H1 (cell line): Measurements from ENCODE around the gene GLS. TPM values are rescaled to one million over a fixed set of nuclear protein-coding genes. Genes with fewer than 3 reads are reported as not detected.
"Not testable (repeated sequence)": the region's sequence is repeated elsewhere in the genome, so short reads cannot be mapped to it uniquely, and the experiment has no call there.

ENCODE experiments used
- CTCF ChIA-PET: fragments of 300-600 bp; sonication (Branson Sonifier 250); formaldehyde crosslinking; loops from one replicate; lab custom pipeline; 2021; ENCODE audit not compliant: partially characterized antibody; lab: Charles Lee
- POLR2A ChIA-PET: fragments of 300-600 bp; sonication (Branson Sonifier 250); formaldehyde crosslinking; loops from one replicate; lab custom pipeline; 2021; ENCODE audit warnings: inconsistent platforms; ENCODE audit not compliant: partially characterized antibody; lab: Charles Lee
- DNase-seq, 2 experiments: peaks; one replicate each; pipeline versions ENCODE4 v3.0.0 to v3.0.0-alpha.2; 2010 to 2022; ENCODE audit warnings: low spot score in 2 of 2, low read depth in 1 of 2, mixed read lengths in 1 of 2
- FAIRE-seq: peaks from 2 replicates; lab custom pipeline; 2011; peaks lifted over from hg19 to GRCh38; lab: Jason Lieb, UNC
- H2AFZ ChIP-seq: 2 replicates; pipeline ENCODE4 v1.8.1; 2012; ENCODE audit warnings: low read length, inconsistent platforms
- H2AK5ac ChIP-seq: 2 replicates; pipeline ENCODE4 v1.6.1; 2013; ENCODE audit warnings: low read depth, low read length
- H2BK120ac ChIP-seq: replicated peaks from 2 replicates; pipeline ENCODE3; 2013; ENCODE audit warnings: low read depth, low read length, inconsistent platforms
- H2BK12ac ChIP-seq: 2 replicates; pipeline ENCODE4 v1.6.1; 2013; ENCODE audit warnings: low read depth, low read length
- H2BK15ac ChIP-seq: 2 replicates; pipeline ENCODE4 v1.6.1; 2013; ENCODE audit warnings: low read length
- H2BK20ac ChIP-seq: 2 replicates; pipeline ENCODE4 v1.6.1; 2013; ENCODE audit warnings: low read length
- H2BK5ac ChIP-seq: 2 replicates; pipeline ENCODE4 v1.6.1; 2013; ENCODE audit warnings: low read depth, low read length
- H3K14ac ChIP-seq: 2 replicates; pipeline ENCODE4 v1.6.1; 2013; ENCODE audit warnings: inconsistent platforms; ENCODE audit not compliant: insufficient read length
- H3K18ac ChIP-seq: 2 replicates; pipeline ENCODE4 v1.6.1; 2013; ENCODE audit warnings: low read length; ENCODE audit errors: extremely low read depth
- H3K23ac ChIP-seq: 2 replicates; pipeline ENCODE4 v1.6.1; 2013; ENCODE audit warnings: inconsistent platforms; ENCODE audit not compliant: insufficient read length
- H3K23me2 ChIP-seq: 2 replicates; pipeline ENCODE4 v1.6.1; 2013; ENCODE audit warnings: low read depth, low read length
- H3K27ac ChIP-seq: 2 replicates; pipeline ENCODE4 v1.6.1; 2011; ENCODE audit warnings: low read depth, low read length, inconsistent platforms
- H3K27me3 ChIP-seq, 4 experiments: replicated peaks in 1 of 4; 1 replicate in 1 of 4; 2 replicates in 3 of 4; pipeline versions ENCODE4 v1.6.1 to v1.8.1; 2011 to 2013; ENCODE audit warnings: low read length in 3 of 4, mild to moderate bottlenecking in 3 of 4, inconsistent platforms in 2 of 4, mixed read lengths in 2 of 4, moderate library complexity in 1 of 4; ENCODE audit not compliant: control insufficient read depth in 3 of 4, insufficient read depth in 3 of 4; ENCODE audit errors: extremely low read depth in 1 of 4
- H3K36me3 ChIP-seq, 4 experiments: 2 replicates each; pipeline versions ENCODE4 v1.6.1 to v1.8.1; 2011 to 2013; ENCODE audit warnings: mild to moderate bottlenecking in 4 of 4, low read length in 3 of 4, moderate library complexity in 2 of 4, control low read depth in 1 of 4, inconsistent platforms in 1 of 4; ENCODE audit not compliant: insufficient read depth in 4 of 4, control insufficient read depth in 2 of 4
- H3K4ac ChIP-seq: replicated peaks from 2 replicates; pipeline ENCODE3; 2013; ENCODE audit warnings: low read length, low read depth, mixed read lengths, inconsistent platforms; ENCODE audit not compliant: insufficient read length
- H3K4me1 ChIP-seq, 4 experiments: replicated peaks in 1 of 4; 1 replicate in 1 of 4; 2 replicates in 3 of 4; pipeline versions ENCODE4 v1.6.1 to v1.8.1; 2011 to 2013; ENCODE audit warnings: low read length in 3 of 4, inconsistent platforms in 2 of 4, mixed read lengths in 1 of 4; ENCODE audit not compliant: insufficient read depth in 4 of 4, control insufficient read depth in 3 of 4
- H3K4me2 ChIP-seq, 2 experiments: 2 replicates each; pipeline versions ENCODE4 v1.6.1 to v1.8.1; 2011 to 2013; ENCODE audit warnings: low read depth in 2 of 2, low read length in 2 of 2, control low read depth in 1 of 2, inconsistent platforms in 1 of 2, mild to moderate bottlenecking in 1 of 2; ENCODE audit not compliant: insufficient read depth in 1 of 2
- H3K4me3 ChIP-seq, 4 experiments: fragments of 200-600, 300-600 bp in 1 of 4; sonication (generic), shearing (Covaris generic), sonication (Bioruptor Twin) in 1 of 4; 2 replicates each; pipeline versions ENCODE4 v1.5.1 to v1.8.1; 2011 to 2016; ENCODE audit warnings: low read length in 4 of 4, low read depth in 3 of 4, control low read depth in 2 of 4, inconsistent platforms in 2 of 4, mild to moderate bottlenecking in 2 of 4, mixed read lengths in 1 of 4, moderate library complexity in 1 of 4; ENCODE audit not compliant: insufficient read depth in 2 of 4; ENCODE audit errors: extremely low read depth in 1 of 4
- H3K56ac ChIP-seq: replicated peaks from 2 replicates; pipeline ENCODE3; 2013; ENCODE audit warnings: low read depth, mild to moderate bottlenecking, mixed read lengths, low read length, inconsistent platforms; ENCODE audit not compliant: insufficient read length
- H3K79me1 ChIP-seq: 2 replicates; pipeline ENCODE4 v1.6.1; 2013; ENCODE audit warnings: low read depth, low read length, control low read depth
- H3K79me2 ChIP-seq, 2 experiments: 2 replicates each; pipeline versions ENCODE4 v1.6.1 to v1.8.1; 2012 to 2013; ENCODE audit warnings: low read length in 2 of 2, mild to moderate bottlenecking in 2 of 2, inconsistent platforms in 1 of 2; ENCODE audit not compliant: insufficient read depth in 2 of 2, control insufficient read depth in 1 of 2
- H3K9ac ChIP-seq, 4 experiments: replicated peaks in 1 of 4; 1 replicate in 1 of 4; 2 replicates in 3 of 4; pipeline versions ENCODE4 v1.6.1 to v1.8.1; 2011 to 2013; ENCODE audit warnings: low read depth in 3 of 4, low read length in 3 of 4, control low read depth in 2 of 4, mild to moderate bottlenecking in 2 of 4, moderate library complexity in 2 of 4, inconsistent platforms in 1 of 4; ENCODE audit errors: extremely low read depth in 1 of 4
- H3K9me3 ChIP-seq, 2 experiments: 2 replicates each; pipeline versions ENCODE4 v1.6.1 to v1.8.1; 2012 to 2013; ENCODE audit warnings: mild to moderate bottlenecking in 2 of 2, moderate library complexity in 2 of 2, control low read depth in 1 of 2, inconsistent platforms in 1 of 2, low read depth in 1 of 2, low read length in 1 of 2, mixed read lengths in 1 of 2; ENCODE audit not compliant: insufficient read depth in 2 of 2
- H4K20me1 ChIP-seq, 2 experiments: replicated peaks in 1 of 2; 2 replicates each; pipeline versions ENCODE3 to v1.8.1; 2011 to 2013; ENCODE audit warnings: inconsistent platforms in 2 of 2, low read length in 2 of 2, mild to moderate bottlenecking in 1 of 2; ENCODE audit not compliant: insufficient read depth in 2 of 2, control insufficient read depth in 1 of 2
- H4K5ac ChIP-seq: 2 replicates; pipeline ENCODE4 v1.6.1; 2013; ENCODE audit warnings: low read length, low read depth, mixed read lengths, inconsistent platforms; ENCODE audit not compliant: insufficient read length
- H4K8ac ChIP-seq: 2 replicates; pipeline ENCODE4 v1.8.0; 2013; ENCODE audit warnings: mild to moderate bottlenecking, moderate library complexity, low read length, inconsistent platforms; ENCODE audit not compliant: insufficient read depth; ENCODE audit errors: extremely low read depth
- H4K91ac ChIP-seq: replicated peaks from 2 replicates; pipeline ENCODE3; 2013; ENCODE audit warnings: low read length, mixed read lengths, inconsistent platforms; ENCODE audit not compliant: insufficient read length
- WGBS, 2 experiments: shearing (Covaris generic) in 1 of 2; methylation state at CpG; one replicate each; pipeline versions ENCODE4 v1.1.6 to v1.1.7; 2013 to 2015; ENCODE audit warnings: low lambda C conversion rate in 2 of 2, mixed read lengths in 2 of 2, inconsistent platforms in 1 of 2, low coverage in 1 of 2, missing lambda C conversion rate in 1 of 2; ENCODE audit not compliant: insufficient replicate concordance in 2 of 2, insufficient coverage in 1 of 2, insufficient read length in 1 of 2; ENCODE audit errors: extremely low coverage in 1 of 2, missing lambda C conversion rate in 1 of 2; 5-methylcytosine and 5-hydroxymethylcytosine counted together
- polyA plus RNA-seq, 7 experiments: library from polyadenylated mRNA; depleted of rRNA in 3 of 7; stranded (reverse) in 5 of 7; unstranded in 2 of 7; fragments of >200 nt in 5 of 7; fragments of 200-250 nt in 2 of 7; gene quantifications; 1 replicate in 5 of 7; 2 replicates in 1 of 7; 4 replicates in 1 of 7; pipeline versions ENCODE4 v1.2.1 to v1.2.3, GENCODE V29; 2011 to 2013; ENCODE audit warnings: missing spikeins in 2 of 7, mixed read lengths in 2 of 7
- total RNA-seq: library from RNA; stranded (reverse); fragmentation: NEBNext Ultra II Directional; extraction: Animal tissue kit (Norgen Biotek cat#: 25700); gene quantifications from 2 replicates; pipeline ENCODE4 v1.2.1, GENCODE V29; 2021

Gene GLS
- total and polyA plus RNA-seq, 2 of the 8 experiments (the other 6 are each of a cell fraction or from before 2014, with no cell fraction given): 15.7 to 89.8 TPM

- H2BK5ac ChIP-seq, H3K4ac ChIP-seq, H3K79me2 ChIP-seq, CTCF ChIA-PET, H3K9ac ChIP-seq, H3K56ac ChIP-seq, H3K9me3 ChIP-seq, H3K23ac ChIP-seq, H2BK15ac ChIP-seq, H3K27me3 ChIP-seq, H3K14ac ChIP-seq, H3K4me2 ChIP-seq, H3K18ac ChIP-seq, H2BK120ac ChIP-seq, H3K27ac ChIP-seq, H4K5ac ChIP-seq, DNase-seq, H2BK20ac ChIP-seq, H3K36me3 ChIP-seq, H3K4me3 ChIP-seq, H4K8ac ChIP-seq, H4K91ac ChIP-seq, H3K23me2 ChIP-seq, H3K4me1 ChIP-seq, H2AK5ac ChIP-seq, H2BK12ac ChIP-seq, H3K79me1 ChIP-seq, H2AFZ ChIP-seq, FAIRE-seq, H4K20me1 ChIP-seq: not testable (repeated sequence)
- WGBS, 2 experiments: 94% methylated on average over 7 of the region's 7 CpGs; no CpG with 5 or more reads in 1 of the 2 experiments
- POLR2A ChIA-PET: interaction anchor here (1.6 kb wide), 1 partner anchor 8 kb away, joined by 3 read pairs; no protein-coding TSS in a partner anchor
These were observed 7.2 kb upstream of the GLS start for GRCh38 chr2:190873451-190873850.
